NCI-H345 treated with DMSO at 0.1 percent for 48 hours (cell line): ENCODE results near the gene SP1.
"Not testable (repeated sequence)": the region's sequence is repeated elsewhere in the genome, so short reads cannot be mapped to it uniquely, and the experiment has no call there.

ENCODE experiments used
- DNase-seq: peaks from one replicate; lab custom pipeline; 2025; ENCODE audit not compliant: unreplicated experiment; lab: John Stamatoyannopoulos, UW

The SP1 gene

GRCh38 chr12:53358836-53359419 lies 21.0 kb upstream of the SP1 start:
- DNase-seq: no peak

- DNase-seq: not testable (repeated sequence)
Measured at GRCh38 chr12:53361638-53362037, 18.3 kb upstream of the SP1 start.

DNA sequence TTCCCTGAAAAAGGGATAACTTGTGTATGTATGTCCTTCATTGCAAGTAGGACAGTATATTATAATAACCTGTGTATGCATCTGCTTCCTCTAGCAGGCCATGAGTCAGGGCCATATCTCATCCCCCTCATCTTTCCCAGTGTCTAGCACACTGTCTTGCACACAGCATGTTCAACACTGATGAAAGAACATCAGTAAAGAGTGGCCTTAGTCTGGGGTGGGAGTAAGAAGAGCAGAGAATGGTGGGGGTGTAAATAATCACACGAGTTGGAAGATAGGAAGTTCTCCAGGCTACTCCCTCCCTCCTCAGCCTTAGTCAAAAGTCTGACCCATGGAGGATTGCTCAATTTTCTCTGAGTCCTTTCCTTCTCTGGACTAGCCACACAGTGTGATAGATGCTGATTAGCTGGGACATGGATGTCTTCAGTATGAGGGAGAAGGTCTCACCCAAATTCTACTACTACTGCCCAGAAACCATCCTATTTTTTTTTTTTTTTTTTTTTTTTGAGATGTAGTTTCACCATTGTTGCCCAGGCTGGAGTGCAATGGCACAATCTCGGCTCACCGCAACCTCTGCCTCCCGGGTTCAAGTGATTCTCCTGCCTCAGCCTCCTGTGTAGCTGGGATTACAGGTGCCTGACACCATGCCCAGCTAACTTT lies 14.6 kb upstream of the SP1 start:
- no peak for DNase-seq

GRCh38 chr12:53373554-53374133 lies 6.3 kb upstream of the SP1 start:
- not testable (repeated sequence) for DNase-seq

DNA sequence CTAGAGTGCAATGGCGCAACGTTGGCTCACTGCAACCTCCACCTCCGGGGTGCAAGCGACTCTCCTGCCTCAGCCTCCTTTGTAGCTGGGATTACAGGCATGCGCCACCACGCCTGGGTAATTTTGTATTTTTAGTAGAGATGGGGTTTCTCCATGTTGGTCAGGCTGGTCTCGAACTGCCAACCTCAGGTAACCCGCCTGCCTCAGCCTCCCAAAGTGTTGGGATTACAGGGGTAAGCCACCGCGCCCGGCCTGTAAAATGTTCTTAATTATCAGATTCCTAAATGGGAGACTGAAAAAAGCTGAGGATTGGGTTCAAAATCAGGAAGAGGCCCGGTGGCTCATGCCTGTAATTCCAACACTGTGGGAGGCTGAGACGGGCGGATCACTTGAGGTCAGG lies 5.7 kb upstream of the SP1 start:
- not testable (repeated sequence) for DNase-seq

GRCh38 chr12:53376747-53377146 lies 3.2 kb upstream of the SP1 start:
- DNase-seq: no peak

GRCh38 chr12:53378222-53378621 lies 1.8 kb upstream of the SP1 start:
- DNase-seq: no peak

GRCh38 chr12:53378724-53379388 lies 1.1 kb upstream of the SP1 start:
- DNase-seq: peak; percentile 24

DNA sequence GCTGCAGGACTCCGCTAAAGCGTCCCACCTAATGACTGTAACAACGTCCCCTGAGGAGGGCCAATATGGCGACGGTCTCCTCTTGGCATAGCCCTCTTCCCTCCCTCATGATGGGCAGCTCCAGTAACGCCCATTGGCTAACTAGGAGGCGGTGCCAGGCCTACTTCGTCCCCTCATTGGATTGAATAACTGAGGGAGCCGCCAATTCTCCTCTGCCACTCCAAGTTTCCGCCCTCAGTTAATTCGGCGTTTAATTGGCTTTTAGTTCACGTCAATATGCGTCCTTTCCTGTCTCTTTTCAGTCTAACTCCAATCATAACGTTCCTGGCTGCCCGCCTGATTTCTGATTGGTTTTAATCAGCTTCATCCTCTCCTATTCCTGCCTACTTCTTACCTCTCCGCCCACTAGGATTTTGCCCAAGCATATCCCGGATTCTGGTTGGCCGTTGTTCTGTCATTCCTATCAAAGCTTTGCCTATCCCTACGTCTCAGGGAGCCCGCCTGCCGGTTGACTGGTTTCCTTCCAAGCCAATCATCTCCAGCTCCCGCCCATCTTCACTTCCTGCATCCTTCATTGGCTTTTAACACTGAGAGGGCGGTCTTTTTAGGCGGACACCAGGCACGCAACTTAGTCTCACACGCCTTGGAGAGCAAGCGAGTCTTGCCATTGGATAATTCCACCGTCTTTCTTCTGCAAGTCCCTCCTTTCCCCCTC lies 430 bp upstream of the SP1 start:
- DNase-seq: peak; percentile 100

DNA sequence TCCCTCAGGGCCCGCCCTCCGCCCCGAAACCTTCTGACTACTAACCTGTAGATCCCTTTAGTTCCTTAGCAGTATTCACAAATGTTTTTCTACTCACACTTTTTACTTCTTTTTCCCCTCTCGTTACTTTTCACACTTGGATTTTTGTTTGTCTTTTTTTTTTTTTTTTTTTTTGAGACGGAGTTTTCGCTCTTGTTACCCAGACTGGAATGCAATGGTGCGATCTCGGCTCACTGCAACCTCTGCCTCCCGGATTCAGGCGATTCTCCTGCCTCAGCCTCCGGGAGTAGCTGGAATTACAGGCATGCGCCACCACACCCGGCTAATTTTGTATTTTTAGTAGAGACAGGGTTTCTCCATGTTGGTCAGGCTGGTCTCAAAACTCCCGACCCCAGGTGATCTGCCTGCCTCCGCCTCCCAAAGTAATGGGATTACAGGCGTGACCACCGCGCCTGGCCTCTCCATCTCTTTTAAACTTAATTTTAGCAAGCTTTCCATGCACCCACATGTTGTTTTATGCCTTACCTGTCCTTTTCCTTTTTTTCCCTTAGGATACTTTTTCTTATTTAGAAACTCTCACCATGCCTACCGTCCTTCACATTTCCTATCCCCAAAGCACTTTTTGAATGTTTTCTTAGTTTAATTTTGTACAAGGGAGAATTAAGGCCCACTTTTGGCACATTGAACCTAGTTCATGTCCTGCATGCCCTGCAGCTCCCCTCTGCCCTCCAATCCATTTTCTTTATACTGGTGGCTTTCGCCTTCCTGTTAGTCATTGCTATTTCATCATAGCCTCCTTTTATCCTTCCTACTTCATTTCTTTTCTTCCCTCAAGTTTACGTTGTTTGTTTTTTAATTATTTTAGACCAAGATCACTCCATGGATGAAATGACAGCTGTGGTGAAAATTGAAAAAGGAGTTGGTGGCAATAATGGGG lies 1.1 kb downstream of the SP1 start:
- no peak for DNase-seq

- no peak for DNase-seq
Measured at GRCh38 chr12:53381731-53382630, 2.0 kb downstream of the SP1 start.

DNA sequence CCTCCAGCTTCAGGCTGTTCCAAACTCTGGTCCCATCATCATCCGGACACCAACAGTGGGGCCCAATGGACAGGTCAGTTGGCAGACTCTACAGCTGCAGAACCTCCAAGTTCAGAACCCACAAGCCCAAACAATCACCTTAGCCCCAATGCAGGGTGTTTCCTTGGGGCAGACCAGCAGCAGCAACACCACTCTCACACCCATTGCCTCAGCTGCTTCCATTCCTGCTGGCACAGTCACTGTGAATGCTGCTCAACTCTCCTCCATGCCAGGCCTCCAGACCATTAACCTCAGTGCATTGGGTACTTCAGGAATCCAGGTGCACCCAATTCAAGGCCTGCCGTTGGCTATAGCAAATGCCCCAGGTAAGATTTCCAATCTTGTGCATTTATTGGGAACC lies 3.3 kb downstream of the SP1 start:
- no peak for DNase-seq

DNA sequence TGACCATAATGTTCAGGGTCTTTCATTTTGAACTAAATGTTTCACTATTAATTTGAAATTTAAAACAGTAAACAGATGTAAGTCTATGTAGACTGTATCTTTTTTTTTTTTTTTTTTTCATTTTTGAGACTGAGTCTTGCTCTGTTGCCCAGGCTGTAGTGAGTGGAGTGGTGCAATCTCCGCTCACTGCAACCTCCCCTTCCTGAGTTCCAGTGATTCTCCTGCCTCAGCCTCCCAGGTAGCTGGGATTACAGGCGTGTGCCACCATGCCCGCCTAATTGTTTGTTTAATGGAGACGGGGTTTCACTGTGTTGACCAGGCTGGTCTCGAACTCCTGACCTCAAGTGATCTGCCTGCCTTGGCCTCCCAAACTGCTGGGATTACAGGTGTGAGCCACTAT lies 6.4 kb downstream of the SP1 start:
- not testable (repeated sequence) for DNase-seq

- no peak for DNase-seq
Measured at GRCh38 chr12:53388932-53389331, 9.0 kb downstream of the SP1 start.

DNA sequence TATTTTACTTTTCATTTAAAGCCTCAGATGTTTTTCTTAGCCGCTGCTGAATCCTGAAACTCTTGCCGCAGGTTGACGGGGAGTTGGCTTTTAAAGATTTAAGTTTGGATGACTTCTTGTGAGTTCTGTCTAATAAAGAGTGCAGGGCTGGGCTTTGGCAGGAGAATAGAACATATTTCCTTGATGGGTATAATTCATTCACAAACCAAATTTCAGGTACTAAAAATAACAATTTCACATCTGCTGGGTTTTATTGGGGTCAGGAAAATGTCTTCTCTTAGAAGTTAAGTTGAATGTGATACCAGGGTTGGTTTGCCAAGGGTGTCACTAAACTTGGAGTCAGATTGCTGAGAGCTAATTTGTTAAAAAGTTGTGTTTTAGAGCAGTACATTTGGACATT lies 9.7 kb downstream of the SP1 start:
- DNase-seq: no peak

DNA sequence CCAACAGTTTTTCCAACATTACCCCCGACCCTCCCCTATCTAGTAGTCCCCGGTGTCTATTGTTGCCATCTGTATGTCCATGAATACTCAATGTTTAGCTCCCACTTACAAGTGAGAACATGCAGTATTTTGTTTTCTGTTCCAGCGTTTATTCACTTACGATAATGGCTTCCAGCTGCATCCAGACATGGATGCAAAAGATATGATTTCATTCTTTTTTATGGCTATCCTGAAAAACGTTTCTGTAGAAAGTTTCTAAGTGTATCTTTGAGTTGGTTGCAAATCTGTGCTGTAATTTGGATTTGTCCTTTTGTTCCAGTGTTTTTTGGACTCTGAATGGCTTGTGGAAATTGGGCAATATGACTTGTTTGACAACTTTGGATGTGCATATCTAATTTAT lies 11.7 kb downstream of the SP1 start:
- DNase-seq: no peak

- no peak for DNase-seq
Measured at GRCh38 chr12:53399896-53400295, 19.9 kb downstream of the SP1 start.

DNA sequence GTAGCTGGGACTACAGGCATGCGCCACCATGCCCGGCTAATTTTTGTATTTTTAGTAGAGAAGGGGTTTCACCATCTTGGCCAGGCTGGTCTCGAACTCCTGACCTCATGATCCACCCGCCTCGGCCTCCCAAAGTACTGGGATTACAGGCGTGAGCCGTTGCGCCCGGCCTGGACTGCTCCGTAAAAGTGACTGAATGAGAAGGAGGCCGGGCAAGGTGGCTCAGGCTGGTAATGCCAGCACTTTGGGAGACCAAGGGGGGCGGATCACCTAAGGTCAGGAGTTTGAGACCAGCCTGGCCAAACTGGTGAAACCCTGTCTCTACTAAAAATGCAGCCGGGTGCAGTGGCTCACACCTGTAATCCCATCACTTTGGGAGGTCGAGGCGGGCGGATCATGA lies 22.4 kb downstream of the SP1 start:
- DNase-seq: not testable (repeated sequence)

DNA sequence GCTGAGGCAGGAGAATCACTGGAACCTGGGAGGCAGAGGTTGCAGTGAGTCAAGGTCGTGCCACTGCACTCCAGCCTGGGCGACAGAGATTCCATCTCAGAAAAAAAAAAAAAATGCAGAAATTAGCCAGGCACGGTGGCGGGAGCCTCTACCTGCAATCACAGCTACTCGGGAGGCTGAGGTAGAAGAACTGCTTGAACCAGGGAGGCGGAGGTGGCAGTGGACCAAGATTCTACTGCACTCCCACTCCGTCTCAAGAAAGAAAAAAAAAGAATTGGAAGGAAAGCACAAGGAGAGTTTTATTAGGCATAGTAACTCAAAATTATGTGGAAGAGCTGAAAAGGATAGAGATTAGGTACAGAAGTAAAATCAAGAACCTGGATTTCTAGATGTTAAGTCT lies 22.9 kb downstream of the SP1 start:
- DNase-seq: no peak
